ENCODE measurements around the gene PLXDC1. TPM values are rescaled to one million over a fixed set of nuclear protein-coding genes. Genes with fewer than 3 reads are reported as not detected.

PLXDC1 gene
- total and polyA plus RNA-seq, 2 donors (not counting 1 experiment from before 2014, with no cell fraction given) = 5.8 to 6.3 TPM

GRCh38 chr17:39083270-39083669 lies 68.2 kb downstream of the PLXDC1 start:
- H3K4me1 ChIP-seq (ENCODE audit: control insufficient read depth, extremely low read depth, insufficient read depth, low read length) = peaks cover 10% of the 10 kb centered on the region
- TF ChIP-seq CTCF (conservative IDR thresholded peaks at IDR 0.05 in 1 of 2, IDR thresholded peaks at IDR 0.05 in 1 of 2; ENCODE audit: low read depth in 1 of 2, low read length in 2 of 2) (no peak), EZH2 (IDR thresholded peaks at IDR 0.05; ENCODE audit: low read length, missing control alignments) (peak; percentile 24)
- no peak overlapping the region for H3K4me3 ChIP-seq (replicated peaks in 1 of 4; ENCODE audit: control extremely low read depth in 1 of 4, insufficient read depth in 1 of 4, low read depth in 3 of 4, low read length in 4 of 4)
- no peak overlapping the region for H3K9ac ChIP-seq (ENCODE audit: insufficient read depth, low read length)
- H3K4me2 ChIP-seq (ENCODE audit: extremely low read depth, insufficient read depth, low read length) = no peak overlapping the region
- H3K79me2 ChIP-seq (ENCODE audit: control insufficient read depth, insufficient read depth, low read length) = no peaks in the 10 kb centered on the region
- H3K27ac ChIP-seq (ENCODE audit: insufficient read depth, low read length) = no peak overlapping the region
- no peaks in the 10 kb centered on the region for H4K20me1 ChIP-seq (ENCODE audit: control insufficient read depth, extremely low read depth, insufficient read depth, low read length)
- DNase-seq (ENCODE audit: low read depth in 2 of 2) = no peak
- H3K27me3 ChIP-seq (ENCODE audit: control insufficient read depth, insufficient read depth, low read length) = peaks cover 18% of the 10 kb centered on the region
- H3K36me3 ChIP-seq (ENCODE audit: control insufficient read depth, insufficient read depth, low read length) = no peaks in the 10 kb centered on the region
- no peaks in the 10 kb centered on the region for H3K9me3 ChIP-seq (ENCODE audit: control insufficient read depth, insufficient read depth, low read depth, low read length)
- no peak overlapping the region for H2AFZ ChIP-seq (ENCODE audit: low read length)

GRCh38 chr17:39082482-39082881 lies 69.0 kb downstream of the PLXDC1 start:
- TF ChIP-seq EZH2 (IDR thresholded peaks at IDR 0.05; ENCODE audit: low read length, missing control alignments) (no peak), CTCF (conservative IDR thresholded peaks at IDR 0.05 in 1 of 2, IDR thresholded peaks at IDR 0.05 in 1 of 2; ENCODE audit: low read depth in 1 of 2, low read length in 2 of 2) (no peak)
- Histone ChIP-seq H3K9ac (ENCODE audit: insufficient read depth, low read length) (no peak overlapping the region), H3K36me3 (ENCODE audit: control insufficient read depth, insufficient read depth, low read length) (no peaks in the 10 kb centered on the region), H3K4me1 (ENCODE audit: control insufficient read depth, extremely low read depth, insufficient read depth, low read length) (peaks cover 10% of the 10 kb centered on the region), H3K27me3 (ENCODE audit: control insufficient read depth, insufficient read depth, low read length) (peaks cover 14% of the 10 kb centered on the region), H4K20me1 (ENCODE audit: control insufficient read depth, extremely low read depth, insufficient read depth, low read length) (no peaks in the 10 kb centered on the region), H3K79me2 (ENCODE audit: control insufficient read depth, insufficient read depth, low read length) (no peaks in the 10 kb centered on the region), H3K9me3 (ENCODE audit: control insufficient read depth, insufficient read depth, low read depth, low read length) (no peaks in the 10 kb centered on the region), H3K27ac (ENCODE audit: insufficient read depth, low read length) (no peak overlapping the region), H3K4me2 (ENCODE audit: extremely low read depth, insufficient read depth, low read length) (no peak overlapping the region), H3K4me3 (replicated peaks in 1 of 4; ENCODE audit: control extremely low read depth in 1 of 4, insufficient read depth in 1 of 4, low read depth in 3 of 4, low read length in 4 of 4) (no peak overlapping the region), H2AFZ (ENCODE audit: low read length) (no peak overlapping the region)
- peak; percentile 54 to 59 for DNase-seq (ENCODE audit: low read depth in 2 of 2)

GRCh38 chr17:39081851-39082250 lies 69.6 kb downstream of the PLXDC1 start:
- Histone ChIP-seq H3K27me3 (ENCODE audit: control insufficient read depth, insufficient read depth, low read length) (peaks cover 14% of the 10 kb centered on the region), H3K4me2 (ENCODE audit: extremely low read depth, insufficient read depth, low read length) (no peak overlapping the region), H3K4me3 (replicated peaks in 1 of 4; ENCODE audit: control extremely low read depth in 1 of 4, insufficient read depth in 1 of 4, low read depth in 3 of 4, low read length in 4 of 4) (no peak overlapping the region), H3K9ac (ENCODE audit: insufficient read depth, low read length) (no peak overlapping the region), H3K9me3 (ENCODE audit: control insufficient read depth, insufficient read depth, low read depth, low read length) (no peaks in the 10 kb centered on the region), H3K79me2 (ENCODE audit: control insufficient read depth, insufficient read depth, low read length) (no peaks in the 10 kb centered on the region), H3K4me1 (ENCODE audit: control insufficient read depth, extremely low read depth, insufficient read depth, low read length) (peaks cover 10% of the 10 kb centered on the region), H3K36me3 (ENCODE audit: control insufficient read depth, insufficient read depth, low read length) (no peaks in the 10 kb centered on the region), H3K27ac (ENCODE audit: insufficient read depth, low read length) (no peak overlapping the region), H2AFZ (ENCODE audit: low read length) (no peak overlapping the region), H4K20me1 (ENCODE audit: control insufficient read depth, extremely low read depth, insufficient read depth, low read length) (no peaks in the 10 kb centered on the region)
- no peak for DNase-seq (ENCODE audit: low read depth in 2 of 2)
- TF ChIP-seq EZH2 (IDR thresholded peaks at IDR 0.05; ENCODE audit: low read length, missing control alignments) (no peak), CTCF (conservative IDR thresholded peaks at IDR 0.05 in 1 of 2, IDR thresholded peaks at IDR 0.05 in 1 of 2; ENCODE audit: low read depth in 1 of 2, low read length in 2 of 2) (no peak)

Data from fibroblast of lung (primary cell).